HCT116 (cell line): ENCODE data around the gene CTIF. TPM values are rescaled to one million over a fixed set of nuclear protein-coding genes. Genes with fewer than 3 reads are reported as not detected.

Source experiments
- ATAC-seq: fragments of 200-7000 bp; cut with Tn5 transposase; 2 replicates; pipeline ENCODE4 v1.9.1; 2020; ENCODE audit warnings: mild to moderate bottlenecking, moderate library complexity
- BruUV-seq: library from RNA; stranded (reverse); fragments of 400-500 nt; replicated peaks from 2 replicates; lab custom pipeline; 2021; lab: Mats Ljungman, UMichigan
- CTCF ChIA-PET: fragments of 300-600 bp; sonication (Branson Sonifier 250); formaldehyde crosslinking; loops from one replicate; lab custom pipeline; 2021; ENCODE audit warnings: antibody characterized with exemption; lab: Charles Lee
- POLR2A ChIA-PET: fragments of 300-600, 350-600 bp; sonication (Branson Sonifier 250); formaldehyde crosslinking; loops from one replicate; lab custom pipeline; 2021; ENCODE audit warnings: antibody characterized with exemption; lab: Charles Lee
- RAD21 ChIA-PET, 2 experiments: fragments of 300-600 bp; sonication (Branson Sonifier 250); formaldehyde crosslinking; loops; one replicate each; lab custom pipeline; 2023; ENCODE audit warnings: low total read pairs in 2 of 2; ENCODE audit not compliant: uncharacterized antibody in 2 of 2, unreplicated experiment in 2 of 2, low non-redundant PET in 1 of 2; lab: Charles Lee
- DNase-seq: peaks from one replicate; pipeline ENCODE4 v3.0.0-alpha.2; 2010; ENCODE audit warnings: low read depth, low spot score
- H2AFZ ChIP-seq: fragments of 200-600 bp; shearing (Covaris generic), sonication (generic); 2 replicates; pipeline ENCODE4 v1.6.1; 2017; ENCODE audit warnings: low read depth, mixed run types, mixed read lengths, antibody characterized with exemption, low read length; ENCODE audit not compliant: poor library complexity, severe bottlenecking
- H3K27ac ChIP-seq: 2 replicates; pipeline ENCODE4 v1.5.1; 2012; ENCODE audit warnings: low read depth, low read length
- H3K27me3 ChIP-seq: fragments of 200-600 bp; sonication (generic); 2 replicates; pipeline ENCODE4 v1.6.1; 2016; ENCODE audit warnings: mixed run types, low read length, mixed read lengths; ENCODE audit not compliant: insufficient read depth
- H3K36me3 ChIP-seq, 2 experiments: fragments of 200-500 bp in 1 of 2; fragments of 200-600 bp in 1 of 2; sonication (Bioruptor generic) in 1 of 2; sonication (generic) in 1 of 2; 2 replicates each; pipeline versions ENCODE4 v1.5.1 to v1.6.1; 2014 to 2016; ENCODE audit warnings: low read length in 2 of 2, inconsistent platforms in 1 of 2, mixed read lengths in 1 of 2, mixed run types in 1 of 2; ENCODE audit not compliant: insufficient read depth in 2 of 2, control insufficient read depth in 1 of 2
- H3K4me1 ChIP-seq, 2 experiments: fragments of 200-600 bp in 1 of 2; sonication (generic) in 1 of 2; 2 replicates each; pipeline versions ENCODE4 v1.5.1 to v1.6.1; 2012 to 2017; ENCODE audit warnings: low read length in 2 of 2, inconsistent platforms in 1 of 2, mild to moderate bottlenecking in 1 of 2, mixed read lengths in 1 of 2, mixed run types in 1 of 2, moderate library complexity in 1 of 2; ENCODE audit not compliant: insufficient read depth in 2 of 2, control insufficient read depth in 1 of 2
- H3K4me2 ChIP-seq: fragments of 200-600 bp; sonication (generic); 2 replicates; pipeline ENCODE4 v1.6.1; 2017; ENCODE audit warnings: mixed run types, low read length, mixed read lengths
- H3K4me3 ChIP-seq, 2 experiments: fragments of 200-600 bp in 1 of 2; sonication (generic) in 1 of 2; replicated peaks in 1 of 2; 2 replicates each; pipeline ENCODE4 v1.5.1; 2011 to 2016; ENCODE audit warnings: low read length in 2 of 2, control low read depth in 1 of 2, low read depth in 1 of 2, mild to moderate bottlenecking in 1 of 2, mixed read lengths in 1 of 2, mixed run types in 1 of 2
- H3K79me2 ChIP-seq: fragments of 200-600 bp; sonication (generic); 2 replicates; pipeline ENCODE4 v1.6.1; 2017; ENCODE audit warnings: mild to moderate bottlenecking, mixed run types, low read length, moderate library complexity, mixed read lengths; ENCODE audit not compliant: insufficient read depth
- H3K9ac ChIP-seq: fragments of 200-600 bp; sonication (generic); 2 replicates; pipeline ENCODE4 v1.6.1; 2016; ENCODE audit warnings: low read length, mixed read lengths
- H3K9me2 ChIP-seq: fragments of 200-600 bp; sonication (generic), shearing (Covaris generic); 2 replicates; pipeline ENCODE4 v1.6.1; 2017; ENCODE audit warnings: mixed run types, mild to moderate bottlenecking, moderate library complexity; ENCODE audit not compliant: insufficient read depth
- H3K9me3 ChIP-seq, 2 experiments: fragments of 200-500 bp in 1 of 2; fragments of 200-600 bp in 1 of 2; sonication (Bioruptor generic) in 1 of 2; sonication (generic) in 1 of 2; 2 replicates each; pipeline ENCODE4 v1.6.1; 2014 to 2017; ENCODE audit warnings: low read length in 2 of 2, mixed read lengths in 2 of 2, inconsistent platforms in 1 of 2, low read depth in 1 of 2, mild to moderate bottlenecking in 1 of 2, mixed run types in 1 of 2, moderate library complexity in 1 of 2; ENCODE audit not compliant: control insufficient read depth in 1 of 2, insufficient read depth in 1 of 2
- H4K20me1 ChIP-seq: fragments of 200-600 bp; sonication (generic), shearing (Covaris generic); 2 replicates; pipeline ENCODE4 v1.6.1; 2017; ENCODE audit warnings: mixed run types, mild to moderate bottlenecking, moderate library complexity; ENCODE audit not compliant: insufficient read depth
- ATF3 ChIP-seq: IDR thresholded peaks from 2 replicates; pipeline ENCODE4 v1.6.1; 2012
- CBX3 ChIP-seq: IDR thresholded peaks from 2 replicates; pipeline ENCODE4 v1.6.1; 2012; ENCODE audit warnings: low read depth
- CEBPB ChIP-seq: IDR thresholded peaks from 2 replicates; pipeline ENCODE4 v1.6.1; 2012; ENCODE audit warnings: low read depth
- EGR1 ChIP-seq: IDR thresholded peaks from 2 replicates; pipeline ENCODE4 v1.6.1; 2012; ENCODE audit warnings: low read depth
- ELF1 ChIP-seq: IDR thresholded peaks from 2 replicates; pipeline ENCODE4 v1.6.1; 2012; ENCODE audit warnings: low read depth, borderline replicate concordance
- EZH2phosphoT487 ChIP-seq: fragments of 200-600 bp; IDR thresholded peaks from 2 replicates; pipeline ENCODE4 v1.6.1; 2018; ENCODE audit warnings: antibody characterized with exemption, borderline replicate concordance
- MAX ChIP-seq: IDR thresholded peaks from 2 replicates; pipeline ENCODE4 v1.6.1; 2012
- POLR2AphosphoS5 ChIP-seq: IDR thresholded peaks from 2 replicates; pipeline ENCODE4 v1.6.1; 2011; ENCODE audit warnings: mild to moderate bottlenecking, low read depth, low read length, moderate library complexity
- RAD21 ChIP-seq: IDR thresholded peaks from 2 replicates; pipeline ENCODE4 v1.6.1; 2012; ENCODE audit warnings: low read depth, mild to moderate bottlenecking
- SIN3A ChIP-seq: IDR thresholded peaks from 2 replicates; pipeline ENCODE4 v1.6.1; 2012; ENCODE audit warnings: low read depth
- SP1 ChIP-seq: IDR thresholded peaks from 2 replicates; pipeline ENCODE4 v1.6.1; 2012; ENCODE audit warnings: low read depth
- SRF ChIP-seq: IDR thresholded peaks from 2 replicates; pipeline ENCODE4 v1.6.1; 2012; ENCODE audit warnings: low read depth
- TCF7L2 ChIP-seq: IDR thresholded peaks from 2 replicates; pipeline ENCODE4 v1.7.0; 2011; ENCODE audit warnings: borderline replicate concordance, inconsistent platforms; ENCODE audit not compliant: insufficient read depth, insufficient read length; ENCODE audit errors: extremely low read depth
- ZBTB33 ChIP-seq: IDR thresholded peaks from 2 replicates; pipeline ENCODE4 v1.6.1; 2011; ENCODE audit warnings: mild to moderate bottlenecking, low read length, moderate library complexity; ENCODE audit not compliant: insufficient replicate concordance; ENCODE audit errors: extremely low read depth
- ZFX ChIP-seq: fragments of 450-650 bp; IDR thresholded peaks from 2 replicates; pipeline ENCODE4 v1.6.1; 2017
- ZNF274 ChIP-seq: fragments of 200-500 bp; sonication (Bioruptor generic); IDR thresholded peaks from 2 replicates; pipeline ENCODE4 v1.6.1; 2014; ENCODE audit warnings: mild to moderate bottlenecking, low read depth, low read length, inconsistent platforms
- intact Hi-C: fragments of 100-400 bp; cut with micrococcal nuclease; formaldehyde crosslinking; loops from 2 replicates; pipeline ENCODE4 v1.10.0; 2022
- total RNA-seq: library from RNA; stranded (reverse); gene quantifications from one replicate; pipeline ENCODE4 v1.2.1, GENCODE V29; 2021; ENCODE audit not compliant: unreplicated experiment
- TF ChIP-seq, protein P1 (sequence below), 3 experiments: fragments of 200-600 bp in 1 of 3; sonication (generic) in 1 of 3; IDR thresholded peaks in 2 of 3; conservative IDR thresholded peaks in 1 of 3; 2 replicates each; pipeline ENCODE4 v1.5.1; 2012 to 2017; ENCODE audit warnings: low read depth in 2 of 3, low read length in 2 of 3, antibody characterized with exemption in 1 of 3, borderline replicate concordance in 1 of 3, control low read depth in 1 of 3, mild to moderate bottlenecking in 1 of 3, mixed read lengths in 1 of 3, mixed run types in 1 of 3, moderate library complexity in 1 of 3; ENCODE audit not compliant: insufficient read depth in 1 of 3

The CTIF gene
- total RNA-seq, 1 experiment from 2014 or later, result 19.7 TPM

- DNase-seq (no peak), ATAC-seq (peak; percentile 46)
- H3K4me2 ChIP-seq, result peak overlapping the region; percentile 58; the same call in 1 of the 2 replicates
- H3K79me2 ChIP-seq, result no peaks in the 10 kb centered on the region
- no peak overlapping the region for H3K9ac ChIP-seq
- H2AFZ ChIP-seq, result peak overlapping the region; percentile 12
- TF ChIP-seq, protein P1, sequence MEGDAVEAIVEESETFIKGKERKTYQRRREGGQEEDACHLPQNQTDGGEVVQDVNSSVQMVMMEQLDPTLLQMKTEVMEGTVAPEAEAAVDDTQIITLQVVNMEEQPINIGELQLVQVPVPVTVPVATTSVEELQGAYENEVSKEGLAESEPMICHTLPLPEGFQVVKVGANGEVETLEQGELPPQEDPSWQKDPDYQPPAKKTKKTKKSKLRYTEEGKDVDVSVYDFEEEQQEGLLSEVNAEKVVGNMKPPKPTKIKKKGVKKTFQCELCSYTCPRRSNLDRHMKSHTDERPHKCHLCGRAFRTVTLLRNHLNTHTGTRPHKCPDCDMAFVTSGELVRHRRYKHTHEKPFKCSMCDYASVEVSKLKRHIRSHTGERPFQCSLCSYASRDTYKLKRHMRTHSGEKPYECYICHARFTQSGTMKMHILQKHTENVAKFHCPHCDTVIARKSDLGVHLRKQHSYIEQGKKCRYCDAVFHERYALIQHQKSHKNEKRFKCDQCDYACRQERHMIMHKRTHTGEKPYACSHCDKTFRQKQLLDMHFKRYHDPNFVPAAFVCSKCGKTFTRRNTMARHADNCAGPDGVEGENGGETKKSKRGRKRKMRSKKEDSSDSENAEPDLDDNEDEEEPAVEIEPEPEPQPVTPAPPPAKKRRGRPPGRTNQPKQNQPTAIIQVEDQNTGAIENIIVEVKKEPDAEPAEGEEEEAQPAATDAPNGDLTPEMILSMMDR (IDR thresholded peaks at IDR 0.05 in 2 of 3, conservative IDR thresholded peaks at IDR 0.05 in 1 of 3; ENCODE audit: borderline replicate concordance in 1 of 3, insufficient read depth in 1 of 3, low read depth in 2 of 3, low read length in 2 of 3), result no peak
- TF ChIP-seq ELF1 (no peak), SP1 (no peak), RAD21 (no peak), ZBTB33 (no peak), MAX (no peak), EGR1 (no peak), SIN3A (no peak), POLR2AphosphoS5 (no peak), CEBPB (no peak), EZH2phosphoT487 (no peak), TCF7L2 (no peak), ZFX (no peak), CBX3 (no peak), SRF (no peak), ATF3 (no peak), ZNF274 (no peak)
- POLR2A ChIA-PET, result no interaction called here
- no peak overlapping the region for H3K27ac ChIP-seq
- no peaks in the 10 kb centered on the region for H3K36me3 ChIP-seq
- H3K9me3 ChIP-seq, result no peaks in the 10 kb centered on the region
- BruUV-seq, result no TSS peak
- no peaks in the 10 kb centered on the region for H3K9me2 ChIP-seq
- H3K27me3 ChIP-seq, result peaks cover 23% of the 10 kb centered on the region; the same call in 1 of the 2 replicates
- intact Hi-C loops, result no loop called here
- RAD21 ChIA-PET, result no interaction called here
- peaks cover 18 to 30% of the 10 kb centered on the region in 2 experiments for H3K4me1 ChIP-seq
- no peaks in the 10 kb centered on the region for H4K20me1 ChIP-seq
- CTCF ChIA-PET, result no interaction called here
- H3K4me3 ChIP-seq, result no peak overlapping the region
These were observed 364.2 kb downstream of the CTIF start for GRCh38 chr18:48902856-48903601.
